Nephron (organoid): Measurements from ENCODE around the gene GLIPR1L2.

Source experiments
- H3K27ac Mint-ChIP-seq, 3 experiments: 2 replicates each; pipeline ENCODE4 v1.8.0; 2020; ENCODE audit warnings: mixed read lengths in 3 of 3, mild to moderate bottlenecking in 2 of 3, moderate library complexity in 1 of 3
- H3K27me3 Mint-ChIP-seq: 2 replicates; pipeline ENCODE4 v1.8.0; 2021; ENCODE audit warnings: low read depth, mild to moderate bottlenecking, moderate library complexity, mixed read lengths
- H3K36me3 Mint-ChIP-seq: 2 replicates; pipeline ENCODE4 v1.8.0; 2020; ENCODE audit warnings: low read depth, mixed read lengths
- H3K4me1 Mint-ChIP-seq: 2 replicates; pipeline ENCODE4 v1.8.0; 2020; ENCODE audit warnings: mixed read lengths
- H3K4me3 Mint-ChIP-seq, 3 experiments: 2 replicates each; pipeline ENCODE4 v1.8.0; 2020; ENCODE audit warnings: mild to moderate bottlenecking in 3 of 3, mixed read lengths in 3 of 3, moderate library complexity in 2 of 3
- H3K9me3 Mint-ChIP-seq: 2 replicates; pipeline ENCODE4 v1.8.0; 2020; ENCODE audit warnings: mixed read lengths
- CTCF ChIP-seq, 3 experiments: fragments of 200-600 bp; sonication (generic); IDR thresholded peaks; one replicate each; pipeline ENCODE4 v1.5.0; 2021; ENCODE audit warnings: antibody characterized with exemption in 3 of 3; ENCODE audit not compliant: unreplicated experiment in 3 of 3

The GLIPR1L2 gene

DNA sequence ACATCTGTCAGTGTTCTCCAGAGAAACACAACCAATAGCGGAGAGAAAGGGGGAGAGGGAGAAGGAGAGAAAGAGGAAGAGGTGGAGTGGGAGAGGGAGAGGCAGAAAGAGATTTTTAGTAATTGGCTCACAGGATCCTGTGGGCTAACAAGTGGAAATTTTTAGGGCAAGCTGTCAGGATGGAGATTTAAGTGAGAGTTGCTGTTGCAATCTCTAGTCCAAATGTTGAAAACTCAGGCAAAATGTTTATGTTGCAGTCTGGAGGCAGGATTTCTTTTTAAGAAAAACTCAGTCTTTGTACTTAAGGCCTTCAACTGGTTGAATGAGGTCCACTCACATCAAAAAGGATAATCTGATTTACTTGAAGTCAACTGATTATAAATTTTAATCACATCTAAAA is 12.5 kb upstream of the GLIPR1L2 start:
- TF ChIP-seq CTCF (IDR thresholded peaks at IDR 0.05; ENCODE audit: unreplicated experiment in 3 of 3): no peak
- Mint-ChIP-seq H3K4me1 (no peaks in the 10 kb centered on the region), H3K36me3 (no peaks in the 10 kb centered on the region), H3K9me3 (peaks cover 5% of the 10 kb centered on the region), H3K27ac (no peak overlapping the region), H3K4me3 (no peak overlapping the region), H3K27me3 (no peaks in the 10 kb centered on the region)

DNA sequence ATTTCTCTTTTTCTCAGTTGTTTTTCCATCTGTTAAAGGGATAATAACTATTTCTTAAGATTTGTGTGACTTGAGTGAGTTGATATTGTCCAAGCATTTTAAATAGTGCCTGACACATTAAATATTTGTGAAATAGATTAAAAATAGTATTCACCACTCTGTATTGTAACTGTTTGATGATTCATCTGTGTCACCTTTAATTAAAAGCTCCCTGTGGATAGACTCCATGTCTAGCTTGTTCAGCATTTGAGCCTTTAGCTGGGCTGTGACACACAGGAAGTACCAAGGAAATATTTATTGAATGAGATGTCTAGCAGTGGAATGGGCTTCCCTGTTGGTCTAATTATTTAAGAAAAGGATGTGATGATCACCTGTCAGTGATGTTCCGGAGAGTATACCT is 1.8 kb upstream of the GLIPR1L2 start:
- no peak for TF ChIP-seq CTCF (IDR thresholded peaks at IDR 0.05; ENCODE audit: unreplicated experiment in 3 of 3)
- Mint-ChIP-seq H3K4me1 (peaks cover 19% of the 10 kb centered on the region), H3K9me3 (no peaks in the 10 kb centered on the region), H3K27ac (peak overlapping the region; percentile 43 to 98 (median 65)), H3K4me3 (peak overlapping the region in 1 of 3 experiments; percentile 48), H3K36me3 (no peaks in the 10 kb centered on the region), H3K27me3 (no peaks in the 10 kb centered on the region)

GRCh38 chr12:75389706-75390105 is 1.2 kb upstream of the GLIPR1L2 start:
- Mint-ChIP-seq H3K36me3 (no peaks in the 10 kb centered on the region), H3K27me3 (no peaks in the 10 kb centered on the region), H3K4me3 (peak overlapping the region; percentile 90 to 98 (median 97)), H3K27ac (peak overlapping the region in 2 of 3 experiments; percentile 98 to 99), H3K4me1 (peaks cover 19% of the 10 kb centered on the region), H3K9me3 (no peaks in the 10 kb centered on the region)
- TF ChIP-seq CTCF (IDR thresholded peaks at IDR 0.05; ENCODE audit: unreplicated experiment in 3 of 3): no peak

GRCh38 chr12:75390156-75390898 is 562 bp upstream of the GLIPR1L2 start:
- Mint-ChIP-seq H3K9me3 (no peaks in the 10 kb centered on the region), H3K27ac (peak overlapping the region; percentile 97 to 99 (median 98)), H3K27me3 (no peaks in the 10 kb centered on the region), H3K36me3 (no peaks in the 10 kb centered on the region), H3K4me1 (peaks cover 19% of the 10 kb centered on the region), H3K4me3 (peak overlapping the region; percentile 90 to 98 (median 97))
- no peak for TF ChIP-seq CTCF (IDR thresholded peaks at IDR 0.05; ENCODE audit: unreplicated experiment in 3 of 3)

DNA sequence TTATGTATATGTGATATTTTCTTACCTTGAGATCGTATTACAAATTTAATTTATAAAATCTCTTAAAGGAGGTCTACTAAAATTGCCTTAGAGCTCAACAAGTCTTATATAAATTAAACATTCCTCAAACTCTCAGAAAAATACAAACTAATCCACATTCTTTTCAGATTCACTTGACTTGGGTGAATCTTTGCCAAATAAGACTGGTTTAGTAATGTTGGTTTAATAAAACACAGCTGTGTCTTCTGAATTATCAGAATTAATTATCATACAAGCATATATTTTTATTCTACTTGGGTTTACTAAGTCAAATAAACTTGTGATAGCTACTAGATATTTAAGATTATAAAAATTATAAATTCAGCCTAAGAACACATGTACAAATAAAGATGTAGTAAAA is 13.3 kb downstream of the GLIPR1L2 start:
- TF ChIP-seq CTCF (IDR thresholded peaks at IDR 0.05; ENCODE audit: unreplicated experiment in 3 of 3): no peak
- no peaks in the 10 kb centered on the region for H3K36me3 Mint-ChIP-seq
- H3K27me3 Mint-ChIP-seq: no peaks in the 10 kb centered on the region
- H3K9me3 Mint-ChIP-seq: no peaks in the 10 kb centered on the region
- H3K27ac Mint-ChIP-seq: no peak overlapping the region
- no peaks in the 10 kb centered on the region for H3K4me1 Mint-ChIP-seq
- no peak overlapping the region for H3K4me3 Mint-ChIP-seq

DNA sequence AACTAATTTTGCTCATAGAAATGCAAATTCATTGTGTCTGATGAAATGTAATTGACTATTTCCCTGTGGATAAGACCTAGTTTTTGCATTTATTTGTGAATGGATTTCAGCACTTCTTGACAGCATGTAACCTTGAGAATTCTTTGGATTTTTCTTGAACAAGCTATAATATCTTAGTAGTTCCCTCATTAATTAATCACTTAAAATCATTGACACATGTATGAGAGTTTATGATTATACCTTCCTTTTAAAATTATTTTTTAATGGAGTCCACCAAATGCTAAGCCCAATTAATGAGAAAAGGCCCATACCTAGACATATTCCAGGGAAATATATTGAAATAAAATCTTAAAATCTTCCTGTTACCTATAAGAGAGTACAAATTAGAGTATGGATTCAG is 16.8 kb downstream of the GLIPR1L2 start:
- Mint-ChIP-seq H3K9me3 (no peaks in the 10 kb centered on the region), H3K27ac (no peak overlapping the region), H3K4me1 (no peaks in the 10 kb centered on the region), H3K36me3 (no peaks in the 10 kb centered on the region), H3K27me3 (no peaks in the 10 kb centered on the region), H3K4me3 (no peak overlapping the region)
- no peak for TF ChIP-seq CTCF (IDR thresholded peaks at IDR 0.05; ENCODE audit: unreplicated experiment in 3 of 3)
